Inferior parietal cortex (tissue), 1 donor: ENCODE results near the gene DUSP8.

Experiments
- DNase-seq: peaks from one replicate; pipeline ENCODE4 v3.0.0-alpha.2; 2016; ENCODE audit errors: extremely low spot score

The DUSP8 gene

GRCh38 chr11:1532606-1533341, 39.3 kb downstream of the DUSP8 start:
- DNase-seq = no peak

- DNase-seq = no peak
Observed at GRCh38 chr11:1532014-1532586, 40.0 kb downstream of the DUSP8 start.

GRCh38 chr11:1531449-1532013, 40.5 kb downstream of the DUSP8 start:
- no peak for DNase-seq

GRCh38 chr11:1530686-1531448, 41.2 kb downstream of the DUSP8 start:
- DNase-seq = no peak

GRCh38 chr11:1529774-1530173, 42.3 kb downstream of the DUSP8 start:
- DNase-seq = no peak

- DNase-seq = no peak
Observed at GRCh38 chr11:1529286-1529685, 42.8 kb downstream of the DUSP8 start.

GRCh38 chr11:1528710-1529109, 43.4 kb downstream of the DUSP8 start:
- DNase-seq = no peak

GRCh38 chr11:1526785-1527184, 45.3 kb downstream of the DUSP8 start:
- DNase-seq = no peak

- DNase-seq = no peak
Observed at GRCh38 chr11:1523779-1524178, 48.3 kb downstream of the DUSP8 start.

GRCh38 chr11:1523077-1523476, 49.0 kb downstream of the DUSP8 start:
- no peak for DNase-seq

GRCh38 chr11:1522081-1522424, 50.0 kb downstream of the DUSP8 start:
- no peak for DNase-seq

GRCh38 chr11:1521382-1522080, 50.5 kb downstream of the DUSP8 start:
- no peak for DNase-seq

GRCh38 chr11:1520663-1521267, 51.3 kb downstream of the DUSP8 start:
- no peak for DNase-seq

GRCh38 chr11:1520209-1520662, 51.8 kb downstream of the DUSP8 start:
- DNase-seq = no peak

- no peak for DNase-seq
Observed at GRCh38 chr11:1519028-1520010, 52.8 kb downstream of the DUSP8 start.

GRCh38 chr11:1518301-1518700, 53.8 kb downstream of the DUSP8 start:
- no peak for DNase-seq

- no peak for DNase-seq
Observed at GRCh38 chr11:1517117-1518005, 54.7 kb downstream of the DUSP8 start.

GRCh38 chr11:1516273-1517067, 55.6 kb downstream of the DUSP8 start:
- no peak for DNase-seq
